ENCODE data around the gene XPR1.

- TF ChIP-seq CTCF (conservative IDR thresholded peaks at IDR 0.05), result no peak
- TF ChIP-seq EZH2 (IDR thresholded peaks at IDR 0.05; ENCODE audit: low read depth), result no peak
Observed at GRCh38 chr1:180627411-180627810, 4.4 kb upstream of the XPR1 start.

Data from PC-9 (cell line).